K562 (cell line): ENCODE measurements around the gene PPTC7. TPM values are rescaled to one million over a fixed set of nuclear protein-coding genes. Genes with fewer than 3 reads are reported as not detected.
"Not testable (repeated sequence)": the region's sequence is repeated elsewhere in the genome, so short reads cannot be mapped to it uniquely, and the experiment has no call there.

Experiments used
- ATAC-seq: fragments of 200-7000 bp; cut with Tn5 transposase; 3 replicates; pipeline ENCODE4 v1.9.1; 2020; ENCODE audit warnings: moderate library complexity
- BruUV-seq: library from RNA; stranded (reverse); fragments of 400-500 nt; replicated peaks from 2 replicates; lab custom pipeline; 2021; lab: Mats Ljungman, UMichigan
- CTCF ChIA-PET: fragments of 300-600 bp; formaldehyde crosslinking; extraction: SDS; loops from one replicate; lab custom pipeline; 2021; ENCODE audit warnings: low intra/inter-chr PET ratio; lab: Yijun Ruan, JAX
- POLR2A ChIA-PET: fragments of 300-600, 350-650 bp; sonication (Branson Sonifier 250); formaldehyde crosslinking; extraction: SDS; loops from one replicate; lab custom pipeline; 2021; ENCODE audit warnings: antibody characterized with exemption, inconsistent platforms; lab: Yijun Ruan, JAX
- DNase-seq, 4 experiments: peaks; one replicate each; pipeline versions ENCODE4 v3.0.0 to v3.0.0-alpha.2; 2011 to 2018; ENCODE audit warnings: low spot score in 3 of 4, mixed read lengths in 3 of 4; ENCODE audit errors: extremely low read depth in 1 of 4
- FAIRE-seq: peaks from 2 replicates; lab custom pipeline; 2011; peaks lifted over from hg19 to GRCh38; lab: Jason Lieb, UNC
- H2AFZ ChIP-seq: 2 replicates; pipeline ENCODE4 v1.6.0; 2011; ENCODE audit warnings: low read depth, low read length, control low read depth, inconsistent platforms
- H3K27ac ChIP-seq: fragments of 200-600 bp; 3 replicates; pipeline ENCODE4 v1.8.0; 2011; ENCODE audit warnings: low read depth, mild to moderate bottlenecking, control low read depth, inconsistent platforms, low read length, moderate library complexity, mixed read lengths; ENCODE audit errors: extremely low read depth
- H3K27me3 ChIP-seq, 2 experiments: fragments of 300-600 bp in 1 of 2; 2 replicates in 1 of 2; 3 replicates in 1 of 2; pipeline versions ENCODE4 v1.6.0 to v1.8.0; 2011; ENCODE audit warnings: inconsistent platforms in 2 of 2, low read length in 2 of 2, mild to moderate bottlenecking in 1 of 2, mixed read lengths in 1 of 2, moderate library complexity in 1 of 2; ENCODE audit not compliant: control insufficient read depth in 2 of 2, insufficient read depth in 2 of 2
- H3K36me3 ChIP-seq: fragments of 300-600 bp; 3 replicates; pipeline ENCODE4 v1.8.0; 2011; ENCODE audit warnings: mild to moderate bottlenecking, low read length, inconsistent platforms; ENCODE audit not compliant: control insufficient read depth, insufficient read depth
- H3K4me1 ChIP-seq, 2 experiments: fragments of 200-600 bp in 1 of 2; replicated peaks in 1 of 2; 2 replicates in 1 of 2; 3 replicates in 1 of 2; pipeline versions ENCODE4 v1.5.1 to v1.8.0; 2011; ENCODE audit warnings: inconsistent platforms in 2 of 2, low read length in 2 of 2, mild to moderate bottlenecking in 1 of 2, mixed read lengths in 1 of 2, moderate library complexity in 1 of 2; ENCODE audit not compliant: control insufficient read depth in 2 of 2, insufficient read depth in 2 of 2
- H3K4me2 ChIP-seq: 2 replicates; pipeline ENCODE4 v1.6.1; 2011; ENCODE audit warnings: low read length, control low read depth, inconsistent platforms, mixed read lengths; ENCODE audit not compliant: insufficient read depth
- H3K4me3 ChIP-seq: fragments of 200-600 bp; sonication (generic), shearing (Covaris generic); 2 replicates; pipeline ENCODE4 v1.5.1; 2016; ENCODE audit warnings: control low read depth, inconsistent platforms
- H3K79me2 ChIP-seq: fragments of 200-600 bp; 3 replicates; pipeline ENCODE4 v1.8.0; 2011; ENCODE audit warnings: low read length, inconsistent platforms; ENCODE audit not compliant: control insufficient read depth, insufficient read depth
- H3K9ac ChIP-seq, 2 experiments: 2 replicates each; pipeline versions ENCODE4 v1.6.0 to v1.6.1; 2011; ENCODE audit warnings: low read depth in 2 of 2, low read length in 2 of 2, control low read depth in 1 of 2, inconsistent platforms in 1 of 2, mild to moderate bottlenecking in 1 of 2, mixed read lengths in 1 of 2; ENCODE audit not compliant: insufficient read depth in 1 of 2
- H3K9me1 ChIP-seq: one replicate; pipeline ENCODE4 v1.6.0; 2011; ENCODE audit warnings: inconsistent platforms, mild to moderate bottlenecking, low read length, moderate library complexity; ENCODE audit not compliant: control insufficient read depth, insufficient read depth
- H3K9me3 ChIP-seq: replicated peaks from 2 replicates; pipeline ENCODE4 v1.5.1; 2011; ENCODE audit warnings: low read depth, low read length, inconsistent platforms; ENCODE audit not compliant: control insufficient read depth, insufficient read depth
- H4K20me1 ChIP-seq: replicated peaks from 2 replicates; pipeline ENCODE4 v1.6.1; 2011; ENCODE audit warnings: low read length, inconsistent platforms, mixed read lengths; ENCODE audit not compliant: control insufficient read depth, insufficient read depth
- DEAF1 ChIP-seq: fragments of 450-650 bp; formaldehyde crosslinking; IDR thresholded peaks from 2 replicates; pipeline ENCODE4 v1.4.0; 2020; ENCODE audit warnings: mild to moderate bottlenecking, moderate library complexity
- HMG20A ChIP-seq: fragments of 450-650 bp; formaldehyde crosslinking; conservative IDR thresholded peaks from 2 replicates; pipeline ENCODE4 v1.4.0; 2020; ENCODE audit warnings: mild to moderate bottlenecking, mixed read lengths
- IFI16 ChIP-seq: fragments of 250-450 bp; sonication (Bioruptor Pico); IDR thresholded peaks from 2 replicates; pipeline ENCODE4 v2.1.2; 2022; ENCODE audit warnings: mild to moderate bottlenecking, inconsistent platforms
- POLR2AphosphoS2 ChIP-seq: IDR thresholded peaks from 2 replicates; pipeline ENCODE4 v1.6.1; 2012; ENCODE audit warnings: low read length, improper control_type of control experiment
- PTRF ChIP-seq: fragments of 450-650 bp; IDR thresholded peaks from 2 replicates; pipeline ENCODE4 v1.6.1; 2016; ENCODE audit warnings: mild to moderate bottlenecking, missing genetic modification characterization, missing compliant biosample characterization
- TEAD4 ChIP-seq, 2 experiments: sonication (generic) in 1 of 2; formaldehyde crosslinking in 1 of 2; IDR thresholded peaks; 2 replicates each; pipeline versions ENCODE4 v1.6.1 to v1.8.0; 2012 to 2022; ENCODE audit warnings: borderline replicate concordance in 1 of 2, inconsistent platforms in 1 of 2, low read length in 1 of 2, mild to moderate bottlenecking in 1 of 2, missing genetic modification reagents in 1 of 2
- ZBTB17 ChIP-seq: fragments of 450-650 bp; formaldehyde crosslinking; IDR thresholded peaks from 2 replicates; pipeline ENCODE4 v1.4.0; 2020; ENCODE audit warnings: mild to moderate bottlenecking
- ZNF586 ChIP-seq: fragments of 450-650 bp; formaldehyde crosslinking; conservative IDR thresholded peaks from 2 replicates; pipeline ENCODE4 v1.4.0; 2020; ENCODE audit warnings: mild to moderate bottlenecking, moderate library complexity
- ZNF668 ChIP-seq: fragments of 250-450 bp; sonication (Bioruptor Pico); IDR thresholded peaks from 2 replicates; pipeline ENCODE4 v1.8.0; 2022; ENCODE audit warnings: mild to moderate bottlenecking, inconsistent platforms
- WGBS: fragments of 100-300 bp; shearing (Covaris generic); methylation state at CpG from one replicate; pipeline ENCODE4 v1.1.6; 2016; ENCODE audit warnings: low coverage, mixed read lengths; ENCODE audit not compliant: insufficient coverage; ENCODE audit errors: missing lambda C conversion rate; 5-methylcytosine and 5-hydroxymethylcytosine counted together
- in situ Hi-C: fragments of 300-500 bp; cut with MboI; formaldehyde crosslinking; loops from 4 replicates; pipeline ENCODE4 v1.15.0; 2018; ENCODE audit warnings: inconsistent platforms, mixed read lengths
- intact Hi-C: fragments of 100-400 bp; cut with micrococcal nuclease; formaldehyde crosslinking; loops from 2 replicates; pipeline ENCODE4 v1.14.2; 2022
- polyA plus RNA-seq, 8 experiments: library from polyadenylated mRNA; depleted of rRNA in 4 of 8; stranded (reverse) in 5 of 8; unstranded in 3 of 8; fragments of >200 nt; fragmentation: Nextera tagmentation in 2 of 8; fragmentation: Illumina TruSeq in 1 of 8; extraction: Ambion mirVana in 2 of 8; extraction: Trizol in 1 of 8; gene quantifications; 2 replicates each; pipeline versions ENCODE4 v1.2.1 to v1.2.3, GENCODE V29; 2011 to 2014; ENCODE audit warnings: inconsistent platforms in 1 of 8, missing spikeins in 1 of 8
- total RNA-seq, 7 experiments: library from RNA; depleted of rRNA in 6 of 7; stranded (reverse); fragments of >200 nt in 6 of 7; fragmentation: Illumina TruSeq in 2 of 7; extraction: Trizol in 2 of 7; gene quantifications; 2 replicates each; pipeline versions ENCODE4 v1.2.1 to v1.2.3, GENCODE V29; 2011 to 2021; ENCODE audit warnings: low replicate concordance in 1 of 7

The PPTC7 gene
- total and polyA plus RNA-seq, 9 of the 15 experiments (the other 6 are each of a cell fraction or from before 2014, with no cell fraction given) = 2.6 to 23.1 (median 11.9) TPM

- no TSS peak for BruUV-seq
- Histone ChIP-seq H3K9ac (peak overlapping the region in 1 of 2 experiments; percentile 43; a peak in 1 of 4 replicates), H3K4me3 (no peak overlapping the region), H3K27ac (no peak overlapping the region; the same call in 2 of the 3 replicates), H3K9me1 (no peaks in the 10 kb centered on the region), H3K27me3 (no peaks in the 10 kb centered on the region), H3K36me3 (peaks cover 73% of the 10 kb centered on the region), H3K9me3 (no peaks in the 10 kb centered on the region), H2AFZ (no peak overlapping the region), H3K4me2 (no peak overlapping the region), H3K79me2 (peaks cover 37% of the 10 kb centered on the region), H3K4me1 (peaks cover 2 to 4% of the 10 kb centered on the region in 2 experiments; a peak in 2 of 5 replicates), H4K20me1 (no peaks in the 10 kb centered on the region)
- DNase-seq (no peak), FAIRE-seq (no peak), ATAC-seq (no peak)
- ChIA-PET CTCF (no interaction called here), POLR2A (no interaction called here)
- TF ChIP-seq ZBTB17 (CRISPR knock-in tag) (no peak), DEAF1 (no peak), ZNF586 (CRISPR knock-in tag) (no peak), POLR2AphosphoS2 (no peak), PTRF (tag) (no peak), ZNF668 (CRISPR knock-in tag) (no peak), IFI16 (CRISPR knock-in tag) (no peak), TEAD4 (IDR thresholded peaks at IDR 0.05; ENCODE audit: low read length) (no peak), TEAD4 (CRISPR knock-in tag; IDR thresholded peaks at IDR 0.05; ENCODE audit: borderline replicate concordance) (no peak), HMG20A (CRISPR knock-in tag) (no peak)
- in situ Hi-C loops = no loop called here
- intact Hi-C loops = no loop called here
- 85% methylated on average over 10 of the region's 10 CpGs for WGBS
Measured at GRCh38 chr12:110545812-110546211, 37.3 kb downstream of the PPTC7 start.

GRCh38 chr12:110545259-110545658, 37.9 kb downstream of the PPTC7 start:
- 94% methylated on average over 4 of the region's 4 CpGs for WGBS
- H3K36me3 ChIP-seq = peaks cover 68% of the 10 kb centered on the region
- H3K4me2 ChIP-seq, H3K27me3 ChIP-seq, in situ Hi-C loops, intact Hi-C loops, FAIRE-seq, H3K9me1 ChIP-seq, DNase-seq, H3K27ac ChIP-seq, H2AFZ ChIP-seq, H3K9ac ChIP-seq, H3K9me3 ChIP-seq, H3K4me3 ChIP-seq, ATAC-seq, H3K4me1 ChIP-seq, CTCF ChIA-PET, POLR2A ChIA-PET, BruUV-seq, H4K20me1 ChIP-seq: not testable (repeated sequence)
- peaks cover 32% of the 10 kb centered on the region for H3K79me2 ChIP-seq
